GM18858 (cell line): Measurements from ENCODE around the gene ULK3.
A peak's percentile ranks its signal among the peaks of the same experiment; 100 is the strongest.

Source experiments
- ATAC-seq: cut with Tn5 transposase; IDR thresholded peaks from one replicate; pipeline ENCODE4 v1.9.1; 2021; ENCODE audit not compliant: unreplicated experiment

Gene ULK3

GRCh38 chr15:74800559-74801094, 42.3 kb downstream of the ULK3 start:
- ATAC-seq: no peak

- ATAC-seq: peak; percentile 57
These were observed 42.9 kb downstream of the ULK3 start for GRCh38 chr15:74799856-74800558.

DNA sequence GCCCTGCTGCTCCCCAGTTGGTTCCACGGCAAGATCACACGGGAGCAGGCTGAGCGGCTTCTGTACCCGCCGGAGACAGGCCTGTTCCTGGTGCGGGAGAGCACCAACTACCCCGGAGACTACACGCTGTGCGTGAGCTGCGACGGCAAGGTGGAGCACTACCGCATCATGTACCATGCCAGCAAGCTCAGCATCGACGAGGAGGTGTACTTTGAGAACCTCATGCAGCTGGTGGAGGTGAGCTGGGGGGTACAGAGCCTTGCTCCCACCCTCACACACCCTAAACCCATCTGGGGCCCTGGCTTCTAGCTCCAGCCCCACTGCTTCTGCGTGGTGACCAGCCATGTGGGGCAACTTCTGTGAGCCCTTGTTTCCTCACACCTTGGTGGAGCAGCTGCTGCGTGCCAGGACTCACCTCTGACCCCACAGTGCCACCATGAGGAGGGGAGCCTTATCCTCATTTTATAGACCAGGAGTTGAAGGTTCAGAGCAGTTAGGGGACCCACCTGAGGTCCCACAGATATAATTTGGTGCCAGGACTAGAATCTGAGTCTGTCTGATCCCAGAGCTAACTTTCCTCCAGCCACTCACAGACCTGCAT, 43.6 kb downstream of the ULK3 start:
- no peak for ATAC-seq

DNA sequence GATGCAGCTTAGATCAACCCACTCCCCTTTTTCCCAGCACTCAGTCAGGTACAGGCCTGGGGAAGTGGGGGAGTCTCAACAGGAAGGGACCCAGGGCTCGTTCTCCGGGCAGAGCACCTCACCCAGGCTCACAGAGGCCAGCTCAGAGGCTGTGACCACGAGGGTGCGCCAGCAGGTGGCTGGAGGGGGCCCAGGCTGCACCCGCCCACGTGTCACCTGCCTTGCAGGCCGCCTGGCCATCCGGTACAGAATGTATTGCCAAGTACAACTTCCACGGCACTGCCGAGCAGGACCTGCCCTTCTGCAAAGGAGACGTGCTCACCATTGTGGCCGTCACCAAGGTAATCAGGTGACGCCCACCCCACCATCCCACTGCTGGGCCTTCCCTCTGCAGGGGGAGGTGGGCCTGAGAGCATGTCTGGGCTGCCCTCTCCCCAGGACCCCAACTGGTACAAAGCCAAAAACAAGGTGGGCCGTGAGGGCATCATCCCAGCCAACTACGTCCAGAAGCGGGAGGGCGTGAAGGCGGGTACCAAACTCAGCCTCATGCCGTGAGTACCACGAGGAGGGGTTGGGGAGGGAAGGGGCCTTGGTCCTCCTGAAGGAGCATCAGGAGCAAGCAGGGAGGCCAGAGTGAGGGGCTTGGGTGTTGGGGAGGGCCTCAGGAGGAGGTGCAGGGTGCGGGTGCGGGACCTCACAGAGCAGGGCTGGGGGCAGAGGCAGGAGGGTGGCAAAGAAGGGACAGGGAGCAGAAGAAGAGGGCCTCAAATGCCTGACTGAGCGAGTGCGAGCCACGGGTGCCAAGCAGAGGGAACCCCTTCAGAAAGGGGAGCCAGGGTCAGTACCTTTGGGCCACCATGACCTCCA, 44.3 kb downstream of the ULK3 start:
- ATAC-seq: no peak

- no peak for ATAC-seq
These were observed 46.9 kb downstream of the ULK3 start for GRCh38 chr15:74795966-74796625.

DNA sequence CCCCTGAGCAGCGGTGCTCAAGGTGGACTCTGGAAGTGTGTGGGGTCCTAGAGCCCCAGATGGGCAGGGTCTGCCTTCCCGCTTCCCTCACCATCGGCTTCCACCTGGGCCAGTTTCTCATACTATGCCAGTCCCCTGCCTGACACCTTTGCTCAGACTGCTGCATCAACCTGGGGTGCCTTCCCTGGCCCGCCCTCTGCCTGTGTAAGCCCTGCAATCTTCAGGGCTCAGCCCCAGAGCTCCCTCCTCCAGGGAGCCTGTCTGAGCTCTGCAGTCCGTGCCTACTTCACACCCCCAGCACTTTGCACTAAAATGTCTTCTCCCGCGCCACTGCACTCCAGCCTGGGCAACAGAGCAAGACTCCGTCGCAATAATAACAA, 48.0 kb downstream of the ULK3 start:
- no peak for ATAC-seq

DNA sequence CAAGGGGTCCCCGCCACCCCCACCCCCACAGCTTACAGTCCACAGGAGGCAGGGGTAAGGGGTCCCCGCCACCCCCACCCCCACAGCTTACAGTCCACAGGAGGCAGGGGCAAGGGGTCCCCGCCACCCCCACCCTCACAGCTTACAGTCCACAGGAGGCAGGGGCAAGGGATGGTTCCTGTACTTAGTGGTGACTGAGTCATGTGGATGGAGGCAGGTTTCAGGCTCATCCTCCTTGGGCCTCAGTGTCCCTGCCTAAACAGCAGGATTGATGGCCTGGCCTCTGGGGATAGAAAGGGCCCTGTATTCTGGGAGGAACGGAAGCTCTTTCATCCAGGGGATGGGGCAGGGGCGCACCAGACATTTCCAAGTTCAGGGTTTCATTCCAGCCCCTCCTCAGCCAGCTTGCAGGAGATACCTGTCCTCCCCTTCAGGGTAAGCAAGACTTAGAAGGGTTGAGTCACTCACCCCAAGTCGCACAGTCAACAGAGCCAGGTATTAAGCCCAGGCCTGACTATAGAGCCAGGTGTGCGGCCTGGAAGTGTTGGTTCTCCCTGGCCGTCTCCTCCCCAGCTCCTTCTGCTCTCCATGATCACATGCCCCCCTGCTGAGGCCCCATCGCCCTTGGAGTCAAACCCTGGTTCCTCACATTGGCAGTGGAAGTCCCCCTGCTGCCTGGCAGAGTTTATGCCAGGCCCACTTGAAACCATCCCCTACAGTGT, 48.5 kb downstream of the ULK3 start:
- no peak for ATAC-seq

DNA sequence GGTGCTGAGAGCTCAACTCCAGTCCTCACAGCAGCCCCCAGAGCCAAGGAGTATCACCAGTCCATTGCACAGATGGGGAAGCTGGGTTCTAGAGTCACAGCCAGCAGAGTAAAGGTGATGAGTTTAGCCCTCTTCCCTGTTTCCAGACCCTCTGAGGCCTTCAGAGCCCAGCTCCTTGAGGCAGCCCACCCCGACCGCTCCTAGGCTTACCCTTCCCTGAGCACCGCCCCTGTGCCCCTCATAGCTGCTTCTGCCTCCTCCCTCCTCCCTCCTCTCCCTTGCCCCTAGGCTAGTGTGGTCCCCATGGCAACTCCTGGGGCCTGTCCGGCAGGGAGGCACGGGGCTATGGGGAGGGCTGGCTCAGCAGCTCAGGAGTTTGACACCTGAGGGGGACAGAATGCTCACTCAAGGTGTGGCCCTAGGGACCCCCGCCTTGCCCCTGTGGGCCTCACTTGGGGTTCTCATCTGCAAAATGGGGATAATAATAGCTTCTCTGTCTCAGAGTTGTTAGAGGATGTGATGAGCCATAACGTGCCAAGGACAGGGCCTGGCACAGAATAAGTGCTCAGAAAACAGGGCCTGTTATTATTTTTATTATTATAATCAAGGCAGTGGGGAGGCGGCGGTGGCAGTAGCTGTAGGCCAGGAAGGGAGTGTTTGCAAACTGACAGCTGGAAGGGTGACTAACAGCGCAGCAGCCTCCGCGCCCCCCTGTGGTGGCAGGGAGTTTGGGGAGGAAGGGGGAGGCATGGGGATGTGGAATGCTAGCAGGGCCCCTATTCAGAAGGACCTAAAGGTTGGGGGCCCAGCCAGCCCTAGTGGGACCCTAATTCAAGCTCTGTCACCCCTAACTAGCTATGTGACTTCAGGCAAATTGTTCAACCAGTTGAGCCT, 49.6 kb downstream of the ULK3 start:
- ATAC-seq: no peak

DNA sequence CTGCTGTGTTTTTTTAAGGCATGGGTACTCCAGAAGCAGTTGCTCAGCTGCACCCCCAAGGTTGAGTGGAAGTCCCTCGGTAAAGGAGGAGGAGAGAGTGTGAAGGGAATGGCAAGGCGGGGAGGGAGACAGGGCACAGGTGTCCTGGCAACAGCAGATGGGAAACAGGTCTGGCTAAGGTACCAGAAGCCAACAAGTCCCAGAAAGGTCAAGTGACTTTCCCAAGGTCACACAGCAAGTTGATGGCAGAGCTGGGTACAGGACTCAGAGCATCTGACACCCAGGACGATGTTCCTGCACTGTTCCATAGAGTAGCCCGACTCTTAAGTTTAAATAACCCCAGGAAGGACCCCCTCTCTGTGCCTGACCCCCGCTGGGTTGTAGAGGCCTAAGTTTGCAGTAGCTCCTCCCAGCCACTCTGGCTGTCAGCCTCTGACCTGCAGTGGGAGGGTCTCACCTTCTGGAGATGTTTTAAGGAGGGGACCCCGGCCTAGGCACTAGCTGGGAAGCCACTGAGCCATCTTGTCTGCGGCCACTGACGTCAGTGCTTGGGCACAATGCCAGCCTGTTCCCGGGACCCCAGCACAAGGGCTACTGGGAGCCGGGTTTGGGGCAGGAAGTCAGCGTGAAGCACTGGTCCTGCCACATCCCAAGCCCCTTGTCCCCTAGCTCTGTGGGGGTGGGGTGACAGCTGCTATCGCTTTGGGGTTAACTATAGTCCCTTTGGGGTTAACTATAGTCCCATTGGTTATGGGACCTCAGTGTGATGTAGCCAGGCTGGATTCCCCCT, 50.5 kb downstream of the ULK3 start:
- ATAC-seq: no peak

GRCh38 chr15:74791667-74792066, 51.3 kb downstream of the ULK3 start:
- no peak for ATAC-seq

GRCh38 chr15:74791007-74791406, 51.9 kb downstream of the ULK3 start:
- no peak for ATAC-seq

DNA sequence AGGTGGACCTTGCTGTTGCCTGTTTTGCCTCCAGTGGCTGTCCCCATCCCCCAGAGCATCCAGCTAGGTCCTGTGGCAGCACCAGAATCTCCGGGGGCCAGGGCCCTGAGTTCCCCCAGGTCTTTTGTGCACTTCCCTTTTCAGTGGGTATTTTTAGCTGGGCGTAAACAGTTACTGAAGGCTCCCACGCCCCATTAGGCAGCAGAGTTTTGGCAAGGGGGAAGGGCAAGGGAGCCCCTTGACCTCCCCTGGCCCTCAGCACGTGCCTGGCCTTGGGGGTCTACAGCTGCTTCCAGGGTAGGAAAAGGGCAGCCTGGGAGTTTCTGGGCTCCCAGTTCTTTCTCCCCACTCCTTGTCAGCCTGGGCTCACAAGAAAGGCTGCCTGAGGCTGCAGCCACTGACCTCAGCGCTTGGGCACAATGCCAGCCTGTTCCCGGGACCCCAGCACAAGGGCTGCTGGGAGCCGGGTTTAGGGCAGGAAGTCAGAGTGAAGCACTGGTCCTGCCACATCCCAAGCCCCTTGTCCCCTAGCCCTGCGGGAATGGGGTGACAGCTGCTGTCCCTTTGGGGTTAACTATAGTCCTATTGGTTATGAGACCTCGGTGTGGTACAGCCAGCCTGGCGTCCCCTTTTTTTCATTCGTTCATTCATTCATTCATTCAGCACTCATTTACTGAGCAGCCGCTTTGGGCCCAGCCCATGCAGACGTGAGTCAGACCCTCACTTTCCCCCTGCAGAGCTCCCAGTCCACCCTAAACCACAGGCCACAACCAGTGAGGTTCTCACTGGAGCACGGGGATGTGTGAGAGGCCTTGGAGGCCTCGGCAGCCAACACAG, 52.7 kb downstream of the ULK3 start:
- ATAC-seq: no peak

GRCh38 chr15:74789741-74790079, 53.2 kb downstream of the ULK3 start:
- no peak for ATAC-seq

GRCh38 chr15:74789171-74789631, 53.8 kb downstream of the ULK3 start:
- ATAC-seq: no peak

DNA sequence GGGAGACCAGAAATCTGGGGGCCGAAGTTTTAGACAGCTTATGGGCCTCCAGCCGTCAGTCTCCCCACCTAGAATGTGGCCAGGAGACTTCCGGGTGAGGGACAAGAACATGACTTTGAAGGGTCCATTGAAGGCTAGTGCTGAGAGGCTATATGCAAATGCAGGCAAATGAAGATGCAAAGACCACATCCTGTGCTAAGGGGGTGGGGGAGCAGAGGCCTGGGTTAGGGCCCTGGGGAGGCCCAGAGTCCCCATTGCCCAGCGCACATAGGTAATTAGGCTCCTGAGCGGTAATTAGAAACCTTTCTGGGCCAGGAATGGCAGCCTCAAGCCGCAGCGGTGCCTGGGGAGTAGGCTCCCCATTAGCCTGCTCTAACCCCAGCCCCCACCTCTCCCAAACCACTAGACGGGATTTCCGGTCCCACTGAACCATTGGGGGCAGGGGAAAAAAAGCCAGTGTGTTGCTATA, 54.2 kb downstream of the ULK3 start:
- ATAC-seq: no peak

DNA sequence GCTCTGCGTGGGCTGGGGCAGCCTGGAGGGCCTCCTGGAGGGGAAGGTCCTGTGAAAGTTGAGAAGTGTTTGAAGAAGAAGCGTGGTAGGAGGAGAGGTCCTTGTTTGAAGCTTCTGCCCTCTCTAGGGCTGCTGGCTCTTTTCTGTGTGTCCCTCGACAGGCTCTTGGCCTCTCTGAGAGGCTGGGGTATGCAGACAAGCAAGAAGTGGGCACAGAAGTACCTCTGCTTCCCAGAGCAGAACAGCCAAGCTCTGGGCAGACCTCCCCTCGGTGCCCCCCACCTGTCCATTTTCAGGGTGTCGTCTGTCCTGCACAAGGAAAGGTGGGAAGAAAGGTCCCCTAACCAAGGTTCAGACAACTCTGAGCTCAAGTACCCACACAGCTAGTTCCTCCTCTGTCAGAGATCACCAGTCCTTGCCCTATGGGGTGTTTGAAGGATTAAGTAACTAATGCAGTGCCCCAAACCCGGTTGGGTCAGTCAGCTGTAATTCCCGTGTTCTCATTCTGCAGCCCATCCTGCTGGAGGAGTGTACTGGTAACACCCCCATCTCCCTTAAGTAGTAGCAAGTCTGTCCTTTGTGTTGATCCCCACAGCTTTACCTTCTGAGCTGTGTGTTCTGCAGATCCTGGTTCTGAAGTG, 54.8 kb downstream of the ULK3 start:
- no peak for ATAC-seq
